NCI-H774 (cell line): ENCODE results near the gene ITGBL1.

Experiments
- DNase-seq: peaks from one replicate; lab custom pipeline; 2025; lab: John Stamatoyannopoulos, UW

Gene ITGBL1

GRCh38 chr13:101700598-101700997, 248.1 kb downstream of the ITGBL1 start:
- DNase-seq: no peak

- no peak for DNase-seq
Measured at GRCh38 chr13:101703081-101703480, 250.6 kb downstream of the ITGBL1 start.

GRCh38 chr13:101703838-101704237, 251.4 kb downstream of the ITGBL1 start:
- no peak for DNase-seq

GRCh38 chr13:101706651-101707050, 254.2 kb downstream of the ITGBL1 start:
- DNase-seq: no peak

GRCh38 chr13:101707659-101708058, 255.2 kb downstream of the ITGBL1 start:
- DNase-seq: no peak

GRCh38 chr13:101708115-101708514, 255.6 kb downstream of the ITGBL1 start:
- no peak for DNase-seq

DNA sequence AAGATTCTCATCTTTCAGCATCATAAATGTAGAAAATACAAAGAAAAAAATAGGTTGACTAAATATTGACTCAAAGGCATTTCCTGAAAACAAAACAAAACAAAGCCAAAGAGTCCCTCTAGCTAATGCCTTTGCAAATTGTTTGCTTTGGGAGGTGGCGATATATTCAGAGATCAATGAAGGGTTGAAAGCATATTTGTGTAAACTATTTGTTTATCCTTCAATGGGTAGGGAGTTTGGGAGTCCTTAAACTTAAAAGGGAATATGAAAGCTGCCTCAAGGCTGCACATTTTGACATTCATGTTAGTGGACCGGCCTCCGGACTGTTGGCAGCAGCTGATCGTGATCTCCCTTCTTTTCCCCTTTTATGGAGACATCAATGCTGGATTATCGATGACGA, 257.5 kb downstream of the ITGBL1 start:
- peak; percentile 25 for DNase-seq

GRCh38 chr13:101711307-101712025, 259.0 kb downstream of the ITGBL1 start:
- DNase-seq: no peak

GRCh38 chr13:101712026-101712348, 259.5 kb downstream of the ITGBL1 start:
- no peak for DNase-seq

DNA sequence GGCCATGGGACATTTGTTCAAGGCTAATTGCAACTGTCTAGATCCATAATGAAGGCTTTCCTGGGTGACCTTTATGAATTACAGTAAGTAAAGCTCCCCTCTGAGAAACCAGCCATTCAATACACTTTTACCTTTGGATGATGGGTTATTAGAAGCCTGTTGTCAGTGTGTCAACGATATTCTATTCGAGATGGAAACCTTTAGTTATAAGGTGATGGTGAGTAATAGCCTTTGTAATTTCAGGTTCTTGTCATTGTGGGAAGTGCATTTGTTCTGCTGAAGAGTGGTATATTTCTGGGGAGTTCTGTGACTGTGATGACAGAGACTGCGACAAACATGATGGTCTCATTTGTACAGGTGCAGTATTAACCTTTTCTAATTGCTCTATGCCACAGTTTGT, 261.7 kb downstream of the ITGBL1 start:
- DNase-seq: no peak

GRCh38 chr13:101717353-101717752, 264.9 kb downstream of the ITGBL1 start:
- no peak for DNase-seq

DNA sequence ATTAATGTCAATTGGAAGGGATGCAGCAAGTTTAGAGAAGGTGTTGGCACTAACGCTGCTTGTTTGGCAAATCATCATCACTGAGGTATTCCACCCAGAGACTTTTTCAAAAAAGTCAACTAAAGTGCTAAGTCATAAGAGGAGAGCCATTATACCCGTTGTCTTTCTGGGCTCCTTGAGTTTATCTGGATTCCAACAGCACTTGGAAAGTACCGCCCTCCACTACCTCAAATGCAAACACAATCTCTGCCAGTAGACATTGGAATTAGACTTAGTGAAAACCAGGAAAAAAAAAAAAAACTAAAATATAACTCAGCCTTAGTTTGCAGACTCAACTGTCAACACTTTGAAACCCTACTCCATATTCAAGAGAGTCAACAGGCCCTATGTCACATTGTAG, 266.0 kb downstream of the ITGBL1 start:
- no peak for DNase-seq

GRCh38 chr13:101726681-101727080, 274.2 kb downstream of the ITGBL1 start:
- DNase-seq: no peak

DNA sequence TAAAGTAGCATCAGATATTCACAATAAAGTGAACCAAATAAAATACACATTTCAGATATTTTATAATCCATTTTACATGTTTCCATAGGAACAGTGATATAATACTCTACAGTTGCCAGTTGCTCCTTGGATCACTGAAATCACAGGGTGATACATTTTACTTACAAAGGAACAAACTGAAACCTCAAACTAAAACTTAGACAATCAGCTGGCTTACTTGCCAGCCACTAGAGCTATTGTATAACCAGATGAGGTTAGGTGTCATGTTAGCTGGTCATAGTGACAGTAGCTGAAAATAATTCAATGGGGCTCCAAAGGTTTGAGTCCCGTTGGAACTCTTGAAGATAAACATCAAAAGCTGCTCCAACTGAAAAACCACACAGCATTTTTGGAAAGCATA, 274.6 kb downstream of the ITGBL1 start:
- DNase-seq: no peak

DNA sequence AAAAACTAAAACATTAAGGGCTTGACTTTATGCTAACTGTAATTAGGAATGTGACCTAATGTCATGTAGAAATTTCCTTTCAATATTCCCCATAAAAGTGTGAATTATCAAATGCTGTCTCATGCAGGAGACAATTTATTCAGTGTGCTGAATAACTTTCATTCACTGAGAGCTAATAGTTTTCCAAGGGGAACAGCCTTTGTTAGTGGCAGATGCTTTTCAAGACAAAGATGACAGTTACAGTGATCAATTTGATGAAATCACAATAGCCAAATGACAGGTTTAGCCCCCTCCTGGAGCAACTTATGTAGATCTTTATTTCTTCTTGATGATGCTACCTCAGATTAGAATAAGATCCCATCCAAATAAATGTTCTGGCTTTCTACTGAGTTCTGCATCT, 275.5 kb downstream of the ITGBL1 start:
- DNase-seq: no peak

DNA sequence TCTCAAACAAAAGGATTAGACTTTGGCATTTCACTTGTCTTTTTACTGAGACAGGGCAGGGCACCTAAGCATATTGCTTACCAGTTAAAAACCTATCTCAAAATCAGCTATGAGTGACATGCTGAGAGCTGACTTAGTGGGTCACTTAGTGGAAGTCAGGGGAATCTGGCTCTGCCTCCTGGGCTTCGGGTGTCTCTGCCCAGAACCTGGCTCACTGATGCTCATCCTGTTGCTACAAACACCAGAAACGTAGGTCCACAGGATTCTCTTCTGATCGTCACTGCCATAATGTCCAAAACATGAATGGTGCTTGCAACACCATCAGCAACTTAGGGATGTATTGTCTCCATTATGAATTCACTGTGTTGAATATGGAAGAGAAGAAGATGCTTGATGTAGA, 276.1 kb downstream of the ITGBL1 start:
- DNase-seq: no peak

DNA sequence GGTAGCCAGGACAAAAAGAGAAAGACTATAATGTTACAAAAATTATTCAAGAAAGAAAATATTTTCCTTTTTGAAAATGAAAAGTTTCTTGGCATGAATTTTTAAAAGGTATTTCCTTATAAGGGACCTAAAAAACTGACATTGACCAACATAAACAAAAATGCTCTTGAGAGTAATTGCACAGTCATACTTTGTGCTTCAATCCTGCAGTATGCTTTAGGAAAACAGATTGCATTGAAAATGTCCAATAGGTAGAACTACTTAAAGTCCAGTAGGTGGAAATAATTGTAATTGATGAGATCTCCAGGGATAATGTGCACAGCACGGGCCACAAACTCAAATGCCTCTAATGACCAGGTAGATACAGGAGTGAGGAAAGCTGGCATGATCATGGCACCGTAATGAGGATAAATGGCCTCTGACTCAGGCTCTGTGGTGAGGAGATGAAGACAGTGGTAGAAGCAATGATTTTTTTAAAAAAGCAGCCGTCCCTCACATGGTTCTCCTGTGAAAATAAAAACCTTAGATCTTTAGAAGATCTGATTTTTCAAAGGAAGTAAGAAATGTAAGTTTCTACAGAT, 278.0 kb downstream of the ITGBL1 start:
- DNase-seq: peak; percentile 12

DNA sequence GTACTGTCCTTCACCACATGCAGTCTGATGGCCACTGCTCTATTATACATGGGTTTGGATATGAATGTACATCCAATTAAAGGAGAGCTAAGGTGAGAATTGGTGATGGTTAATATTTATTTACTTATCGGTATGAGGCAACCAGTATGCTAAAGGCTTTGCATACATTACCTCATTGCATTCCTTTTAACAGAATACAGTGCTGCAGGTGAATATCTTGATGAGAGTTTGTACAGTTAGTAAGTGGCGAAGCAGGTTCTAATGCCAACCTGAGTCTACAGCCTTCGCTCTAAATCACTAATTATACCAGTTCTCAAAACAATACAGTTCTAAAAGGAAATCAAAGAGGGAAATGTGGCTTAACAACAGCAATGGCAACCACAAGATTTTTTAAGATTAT, 284.1 kb downstream of the ITGBL1 start:
- DNase-seq: no peak

GRCh38 chr13:101738336-101738735, 285.9 kb downstream of the ITGBL1 start:
- DNase-seq: no peak

GRCh38 chr13:101739382-101740178, 287.1 kb downstream of the ITGBL1 start:
- no peak for DNase-seq

- no peak for DNase-seq
Measured at GRCh38 chr13:101746513-101746912, 294.0 kb downstream of the ITGBL1 start.

GRCh38 chr13:101747039-101747438, 294.6 kb downstream of the ITGBL1 start:
- DNase-seq: no peak

GRCh38 chr13:101749584-101749983, 297.1 kb downstream of the ITGBL1 start:
- no peak for DNase-seq
